GM18861 (cell line): ENCODE data around the gene SMYD3.

Source experiments
- ATAC-seq: cut with Tn5 transposase; IDR thresholded peaks from one replicate; pipeline ENCODE4 v1.9.1; 2021; ENCODE audit not compliant: unreplicated experiment

Gene SMYD3

DNA sequence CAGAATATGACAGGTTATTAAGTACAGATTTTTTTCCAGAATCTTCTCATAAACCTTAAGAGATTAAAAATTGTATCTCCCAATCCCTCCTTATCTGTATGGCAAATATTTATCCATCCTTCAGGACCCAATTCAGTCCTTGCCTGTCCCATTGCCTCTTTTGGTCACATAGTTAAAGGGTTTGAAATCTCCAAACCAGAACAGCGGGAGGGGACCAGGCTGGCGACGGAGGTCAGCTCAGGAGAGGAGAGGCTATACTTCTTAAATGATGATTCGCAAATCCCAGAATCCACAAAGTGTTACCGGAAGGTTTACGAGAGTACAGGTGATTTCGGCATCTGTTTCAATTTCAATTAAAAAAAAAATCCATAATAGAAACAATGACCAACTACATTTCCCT is 572.7 kb downstream of the SMYD3 start:
- no peak for ATAC-seq

DNA sequence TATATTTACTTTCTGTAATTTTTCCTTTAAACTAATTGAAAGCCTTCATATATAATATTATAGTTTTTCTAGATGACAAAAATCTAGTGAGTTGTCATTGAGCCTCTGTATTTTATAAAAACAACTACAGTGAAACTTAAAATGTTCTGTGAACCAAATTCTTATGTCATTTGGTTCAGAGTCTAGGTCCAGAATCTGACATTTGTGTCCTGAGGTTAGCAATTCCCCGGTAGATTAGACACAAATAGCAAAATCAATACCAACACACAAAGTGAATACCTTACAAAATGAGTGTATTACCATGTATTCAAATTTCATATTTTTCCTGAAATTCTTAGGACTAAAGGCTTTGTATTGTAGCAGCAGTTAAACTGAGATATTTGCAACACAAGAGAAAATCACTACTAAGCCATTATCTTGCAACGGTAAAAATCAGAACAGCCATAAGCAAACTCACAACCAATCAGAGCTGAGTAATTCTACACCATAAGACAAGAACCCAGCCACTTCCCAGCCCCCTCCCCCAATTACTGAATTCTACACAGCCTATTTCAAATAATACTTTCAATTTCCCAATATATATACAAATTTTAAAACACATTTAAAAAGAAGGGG is 573.5 kb downstream of the SMYD3 start:
- ATAC-seq = no peak

DNA sequence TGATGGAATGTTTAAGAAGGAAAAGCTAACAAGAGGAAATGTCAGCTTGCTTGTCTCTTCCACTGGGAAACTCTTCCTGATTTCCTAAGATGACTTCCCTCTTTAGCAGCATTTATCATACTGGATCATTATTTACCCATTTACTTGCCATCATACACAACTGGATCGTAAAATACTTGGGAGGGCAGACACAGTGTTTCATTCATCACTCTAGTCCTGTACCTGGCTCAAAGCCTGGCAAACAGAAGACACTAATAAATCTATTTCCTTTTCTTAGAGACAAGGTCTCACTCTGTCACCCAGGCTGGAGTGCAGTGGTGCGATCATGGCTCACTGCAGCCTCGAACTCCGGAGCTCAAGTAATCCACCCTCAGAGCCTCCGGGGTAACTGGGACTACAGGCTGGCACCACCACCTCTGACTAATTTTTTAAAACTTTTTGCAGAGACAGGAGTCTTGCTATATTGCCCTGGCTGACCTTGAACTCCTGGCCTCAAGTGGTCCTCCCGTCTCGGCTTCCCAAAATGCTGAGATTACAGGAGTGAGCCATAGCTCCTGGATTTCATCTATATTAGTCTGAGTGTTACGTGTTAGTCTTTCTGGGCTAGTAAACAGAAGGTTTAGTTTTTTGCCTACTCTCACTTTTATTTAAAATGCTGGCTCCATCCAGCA is 574.6 kb downstream of the SMYD3 start:
- no peak for ATAC-seq

DNA sequence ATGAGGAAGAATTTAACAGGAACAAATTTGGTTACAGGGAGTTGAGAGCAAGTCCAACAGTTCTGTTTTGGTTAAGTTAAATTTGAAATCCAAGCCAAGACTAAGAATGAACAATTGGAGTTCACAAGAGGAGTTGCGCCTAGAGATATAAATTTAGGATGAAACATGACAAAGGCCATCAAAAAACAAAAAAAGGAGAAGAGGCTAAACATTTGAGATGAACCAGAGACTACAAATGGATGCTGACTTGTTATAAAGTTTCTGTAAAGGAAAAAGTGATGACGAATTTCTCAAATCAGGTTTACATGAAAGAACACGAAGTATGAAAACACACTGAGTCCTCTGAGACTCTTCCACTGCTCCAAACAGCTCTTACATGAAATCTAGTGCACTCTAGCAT is 575.6 kb downstream of the SMYD3 start:
- no peak for ATAC-seq

DNA sequence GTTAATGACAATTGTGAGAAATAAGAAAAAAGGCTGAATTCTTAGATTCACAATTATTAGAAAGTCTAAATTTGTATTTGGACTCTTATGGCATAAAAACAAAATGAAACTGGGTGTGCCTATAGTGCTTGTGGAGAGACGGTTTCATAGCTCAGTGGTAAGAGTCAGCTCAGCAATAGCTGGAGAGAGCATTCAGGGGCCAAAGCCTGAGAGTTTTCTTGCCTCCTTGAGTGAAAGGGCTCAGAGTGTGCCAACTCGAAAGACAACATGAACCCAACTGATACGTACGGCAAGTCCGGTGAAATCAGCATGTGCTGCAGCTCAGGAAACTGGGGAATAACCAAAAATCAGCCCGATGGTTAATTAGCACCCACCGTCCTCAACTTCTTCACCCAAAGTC is 577.9 kb downstream of the SMYD3 start:
- no peak for ATAC-seq

DNA sequence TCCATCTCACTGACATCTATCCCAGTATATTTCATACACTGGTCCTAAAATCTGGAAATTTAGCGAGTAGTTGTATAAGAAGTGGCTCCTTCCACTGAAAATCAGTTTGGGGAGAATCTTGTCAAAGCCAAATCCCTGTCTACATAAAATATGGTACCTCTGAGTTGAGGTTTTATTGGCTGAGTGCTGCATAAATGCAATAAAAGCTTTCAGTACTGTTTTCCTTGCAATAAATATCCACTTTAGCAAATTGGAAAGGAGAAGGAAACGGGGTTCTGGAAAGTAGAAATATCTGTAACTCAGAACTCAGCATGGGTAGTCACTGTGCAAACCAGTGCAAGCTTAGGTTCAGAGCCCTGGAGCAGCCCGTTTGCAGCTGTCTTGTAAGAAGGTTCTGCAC is 580.2 kb downstream of the SMYD3 start:
- no peak for ATAC-seq

DNA sequence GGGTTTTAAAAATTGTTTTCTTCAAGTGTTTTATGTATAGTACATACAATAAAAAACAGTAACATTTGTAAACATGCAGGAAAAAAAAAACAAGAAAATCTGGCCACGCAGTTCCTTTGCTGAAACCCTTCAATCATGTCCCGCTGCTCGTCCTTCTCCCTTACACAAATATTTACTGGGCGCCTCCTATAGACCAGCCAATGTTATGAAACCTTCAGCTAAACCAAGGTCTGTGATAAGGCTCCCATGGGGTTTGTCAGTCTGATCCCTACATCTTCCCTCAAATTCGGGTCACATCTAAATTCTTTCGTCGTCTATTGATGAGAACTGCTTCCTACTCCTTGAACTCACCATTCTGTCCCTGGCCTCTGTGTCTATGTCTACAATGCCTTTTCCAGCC is 583.9 kb downstream of the SMYD3 start:
- ATAC-seq = no peak

DNA sequence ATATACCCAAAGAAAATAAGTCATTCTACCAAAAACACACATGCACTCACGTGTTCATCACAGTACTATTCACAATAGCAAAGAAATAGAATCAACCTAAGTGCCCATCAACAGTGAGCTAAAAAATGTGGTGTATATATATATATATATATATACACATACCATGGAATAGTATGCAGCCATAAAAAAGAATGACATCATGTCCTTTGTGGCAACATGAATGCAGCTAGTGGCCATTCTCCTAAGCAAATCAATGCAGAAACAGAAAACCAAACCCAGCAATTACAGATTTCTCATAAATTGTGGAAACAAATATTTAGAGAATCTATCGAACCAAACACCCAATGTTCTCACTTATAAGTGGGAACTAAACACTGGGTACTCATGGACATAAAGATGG is 585.7 kb downstream of the SMYD3 start:
- no peak for ATAC-seq

DNA sequence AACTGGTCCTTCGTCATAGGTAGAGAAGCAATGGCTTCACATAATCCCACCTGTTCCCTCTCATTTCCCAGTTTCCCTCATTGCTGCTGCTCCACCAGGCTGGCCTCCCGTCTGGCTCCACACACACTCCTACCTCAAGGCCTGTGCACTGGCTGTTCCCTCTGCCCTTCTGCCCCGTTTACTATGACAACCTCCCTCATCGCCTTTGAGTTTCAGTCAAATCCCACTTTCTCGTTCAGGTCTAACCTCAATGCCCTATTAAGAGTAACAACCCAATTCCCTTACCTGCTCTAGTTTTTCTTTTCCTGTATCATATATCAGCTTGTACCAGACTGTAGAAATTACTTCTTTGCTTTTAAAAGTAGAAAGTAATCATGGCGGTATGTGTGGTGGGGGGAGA is 589.7 kb downstream of the SMYD3 start:
- ATAC-seq = no peak

DNA sequence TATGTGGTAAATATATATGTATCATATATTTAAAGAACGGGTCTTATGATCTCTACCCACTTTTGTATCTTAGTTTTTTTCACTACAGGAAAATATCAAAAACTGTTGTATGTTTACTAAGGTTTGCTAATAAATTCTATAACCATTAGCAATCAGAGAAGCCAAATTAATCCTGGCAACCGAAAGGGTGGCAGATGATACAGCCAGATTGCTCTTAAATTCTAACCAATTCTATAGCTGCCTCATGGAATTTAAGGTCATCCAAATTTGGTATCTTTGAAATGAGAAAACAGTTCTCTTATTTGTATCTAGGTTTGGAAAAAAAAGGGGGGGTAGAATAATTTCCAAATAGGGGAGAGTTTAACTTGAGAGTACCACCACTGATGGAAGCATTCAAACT is 591.2 kb downstream of the SMYD3 start:
- no peak for ATAC-seq

DNA sequence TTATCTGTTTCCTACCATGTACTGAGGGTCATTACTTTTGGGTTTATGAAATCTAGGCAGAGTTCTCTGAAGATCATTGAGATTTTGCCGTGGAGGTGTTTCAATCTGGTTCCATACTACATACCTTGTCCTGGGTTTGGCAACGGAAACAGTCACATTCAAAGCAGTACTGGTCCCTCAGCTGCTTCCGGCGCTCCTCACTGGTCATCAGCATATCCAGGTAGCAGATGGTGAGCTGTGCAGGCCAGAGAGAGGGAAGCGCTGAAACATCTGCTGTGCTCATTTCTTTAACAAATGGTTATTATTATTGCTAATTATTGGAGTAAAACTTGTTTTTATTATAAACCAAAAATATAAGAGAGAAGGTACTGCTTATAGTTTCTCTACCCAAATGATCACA is 591.7 kb downstream of the SMYD3 start:
- ATAC-seq = no peak

DNA sequence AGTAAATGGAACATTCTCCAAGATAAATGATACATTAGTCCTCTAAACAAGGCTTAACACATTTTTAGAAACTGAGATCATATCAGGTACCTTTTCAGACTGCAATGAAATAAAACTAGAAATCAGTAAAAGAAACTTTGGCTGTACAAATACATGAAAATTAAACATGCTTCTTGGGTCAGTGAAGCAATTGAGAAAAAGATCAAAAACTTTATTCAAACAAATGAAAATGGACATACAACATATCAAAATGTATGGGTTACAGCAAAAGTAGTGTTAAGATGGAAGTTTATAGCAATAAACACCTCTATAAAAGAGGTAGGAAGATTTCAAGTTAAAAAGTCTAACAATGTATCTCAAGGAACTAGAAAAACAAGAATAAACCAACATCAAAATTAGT is 598.5 kb downstream of the SMYD3 start:
- ATAC-seq = no peak

DNA sequence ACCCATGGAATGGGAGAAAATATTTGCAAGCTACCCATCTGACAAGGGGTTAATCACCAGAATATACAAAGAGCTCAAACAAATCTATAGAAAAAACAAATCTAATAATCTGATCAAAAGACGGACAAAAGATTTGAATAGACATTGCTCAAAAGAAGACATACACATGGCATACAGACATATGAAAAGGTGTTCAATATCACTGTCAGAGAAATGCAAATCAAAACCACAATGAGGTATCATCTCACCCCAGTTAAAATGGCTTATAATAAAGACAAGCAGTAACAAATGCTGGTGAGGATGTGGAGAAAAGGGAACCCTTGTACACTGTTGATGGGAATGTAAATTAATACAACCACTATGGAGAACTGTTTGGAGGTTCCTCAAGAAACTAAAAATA is 600.9 kb downstream of the SMYD3 start:
- no peak for ATAC-seq

DNA sequence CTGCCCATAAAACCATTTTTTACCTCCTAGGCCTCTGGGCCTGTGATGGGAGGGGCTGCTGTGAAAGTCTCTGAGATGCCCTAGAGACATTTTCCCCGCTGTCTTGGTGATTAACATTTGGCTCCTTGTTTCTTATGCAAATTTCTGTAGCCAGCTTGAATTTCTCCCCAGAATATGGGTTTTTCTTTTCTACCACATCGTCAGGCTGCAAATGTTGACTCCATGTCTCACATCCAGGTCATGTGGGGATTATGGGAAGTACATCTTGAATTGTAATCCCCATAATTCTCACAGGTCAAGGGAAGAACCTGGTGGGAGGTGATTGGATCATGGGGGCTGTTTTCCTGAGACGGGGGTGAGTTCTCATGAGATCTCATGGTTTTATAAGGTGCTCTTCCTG is 603.2 kb downstream of the SMYD3 start:
- ATAC-seq = no peak

DNA sequence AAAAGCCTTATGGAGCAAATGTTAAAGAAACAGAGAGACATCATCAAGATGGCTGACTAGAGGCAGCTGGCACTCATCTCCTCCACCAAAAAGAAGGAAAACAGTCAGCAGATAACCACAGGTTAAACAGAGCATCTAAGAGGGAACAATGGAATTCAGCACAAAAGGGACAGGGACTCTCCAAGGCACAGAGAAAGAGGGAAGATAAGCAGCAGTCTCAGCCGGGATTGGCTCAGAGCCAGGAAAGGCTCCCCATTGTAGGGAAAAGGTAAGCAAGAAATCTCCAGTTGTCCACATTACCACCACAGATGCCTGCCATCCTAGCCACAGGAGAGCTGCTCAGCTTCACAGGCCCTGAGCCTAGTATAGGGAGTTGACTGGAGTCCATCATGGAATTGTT is 605.5 kb downstream of the SMYD3 start:
- no peak for ATAC-seq

DNA sequence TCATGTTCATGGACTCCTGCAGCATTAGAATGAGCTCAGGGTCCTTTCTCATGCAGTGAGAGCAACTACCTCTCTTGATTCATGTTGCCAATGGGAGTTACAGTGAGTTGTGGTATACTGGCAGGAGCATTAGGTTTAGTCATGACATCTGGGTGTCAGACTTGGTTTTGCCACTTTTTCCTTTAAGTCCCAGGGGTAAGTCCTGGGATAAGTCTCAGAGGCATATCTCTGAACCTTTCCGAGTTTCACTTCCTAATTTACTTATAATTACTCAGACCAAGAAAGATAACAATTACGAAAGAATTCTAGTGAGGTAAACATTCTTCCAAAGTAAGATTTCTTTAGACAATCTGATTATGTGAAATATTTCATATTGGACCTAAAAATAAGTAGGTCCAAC is 606.0 kb downstream of the SMYD3 start:
- no peak for ATAC-seq

DNA sequence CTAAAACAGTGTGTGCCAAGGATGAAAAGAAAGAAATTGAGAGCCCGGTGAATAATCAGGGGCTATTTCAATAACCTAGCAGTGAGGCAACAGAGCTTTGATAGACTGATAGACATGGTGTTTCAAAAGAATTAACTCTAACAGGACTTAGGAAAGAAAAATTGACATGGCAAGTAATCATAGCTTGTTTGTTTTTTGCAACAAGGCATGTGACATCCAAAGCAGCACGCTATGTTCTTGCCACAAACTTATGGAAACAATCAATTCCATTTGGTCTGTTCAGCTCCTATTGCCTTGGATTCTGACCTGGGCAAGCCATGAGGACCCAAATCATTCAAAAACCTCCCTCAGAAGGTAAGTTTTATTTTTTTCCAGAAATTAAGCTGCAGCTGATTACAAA is 608.5 kb downstream of the SMYD3 start:
- no peak for ATAC-seq

DNA sequence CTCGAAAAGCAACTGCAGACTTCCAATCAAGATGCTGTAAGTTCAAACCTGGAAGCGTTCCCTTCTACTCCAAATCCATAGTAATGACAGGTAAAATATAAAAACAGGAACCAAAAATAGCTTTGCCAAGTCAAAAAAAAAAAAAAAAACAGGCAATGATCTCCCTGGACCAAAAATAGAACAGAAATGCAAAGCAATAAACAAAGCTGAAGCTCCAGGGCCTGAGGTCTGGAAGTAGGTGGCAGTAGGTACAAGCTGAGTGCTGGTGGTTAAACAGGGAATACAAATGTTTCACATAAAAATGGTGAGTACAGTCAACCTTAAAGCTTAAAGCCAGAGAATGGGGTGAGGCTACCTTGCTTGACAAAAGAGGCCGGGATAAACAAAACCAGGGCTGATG is 610.8 kb downstream of the SMYD3 start:
- no peak for ATAC-seq

DNA sequence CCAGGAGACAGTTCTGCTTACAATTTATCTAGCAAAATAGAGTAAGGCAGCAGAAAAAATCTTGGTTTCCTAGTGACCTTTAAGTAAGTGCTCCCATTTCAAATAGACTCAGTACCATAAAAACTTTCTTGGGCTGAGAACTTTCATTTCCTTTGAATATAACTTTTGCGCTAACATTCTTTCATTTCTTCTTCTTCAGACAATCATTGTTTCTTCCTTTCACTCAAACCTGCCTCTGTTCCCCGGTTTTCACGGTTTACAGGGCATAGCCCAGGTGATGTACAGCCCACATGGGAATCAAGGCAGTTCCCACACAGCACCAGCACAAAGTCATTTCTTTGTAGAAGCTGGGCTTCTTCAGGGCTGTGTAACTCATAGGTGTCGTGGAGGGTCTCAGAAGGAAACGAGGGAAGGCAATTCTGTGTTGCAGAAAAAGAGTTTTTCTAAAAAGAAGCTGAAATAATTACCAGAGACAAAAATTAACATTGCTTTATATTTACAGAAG is 611.6 kb downstream of the SMYD3 start:
- ATAC-seq = no peak

DNA sequence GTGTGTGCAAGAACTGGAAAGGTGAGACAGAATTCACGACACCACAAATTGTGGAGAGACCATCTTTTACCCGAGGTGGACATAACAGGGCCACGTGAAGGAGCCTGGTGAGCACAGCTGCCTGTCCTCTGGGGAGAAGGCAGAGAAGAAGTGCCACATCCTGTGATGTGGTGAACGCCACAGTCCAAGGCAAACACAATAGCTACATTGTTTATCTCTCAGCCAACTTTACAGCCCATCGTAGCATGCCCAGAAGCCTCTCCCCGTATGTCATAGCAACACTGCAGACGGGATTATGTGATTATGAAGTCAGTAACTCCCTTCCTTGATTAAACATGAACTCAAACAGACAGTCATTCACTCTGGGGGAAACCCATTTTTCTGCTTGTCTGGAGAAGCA is 612.2 kb downstream of the SMYD3 start:
- no peak for ATAC-seq

DNA sequence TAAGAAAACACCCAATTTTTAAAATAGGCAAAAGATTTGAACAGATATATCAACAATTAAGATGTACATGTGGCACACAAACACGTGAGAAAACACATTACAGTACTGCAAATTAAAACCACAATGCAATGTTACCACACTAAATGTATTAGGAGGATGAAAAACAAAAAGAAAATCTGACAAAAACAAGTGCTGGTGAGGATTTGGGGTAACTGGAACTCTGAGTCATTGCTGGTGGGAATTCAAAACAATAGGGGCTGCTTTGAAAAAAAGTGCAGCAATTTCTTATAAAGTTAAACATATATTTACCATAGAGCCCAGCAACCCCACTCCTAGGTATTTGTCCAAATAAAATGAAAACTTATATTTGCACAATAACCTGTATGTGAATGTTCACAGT is 614.1 kb downstream of the SMYD3 start:
- ATAC-seq = no peak

DNA sequence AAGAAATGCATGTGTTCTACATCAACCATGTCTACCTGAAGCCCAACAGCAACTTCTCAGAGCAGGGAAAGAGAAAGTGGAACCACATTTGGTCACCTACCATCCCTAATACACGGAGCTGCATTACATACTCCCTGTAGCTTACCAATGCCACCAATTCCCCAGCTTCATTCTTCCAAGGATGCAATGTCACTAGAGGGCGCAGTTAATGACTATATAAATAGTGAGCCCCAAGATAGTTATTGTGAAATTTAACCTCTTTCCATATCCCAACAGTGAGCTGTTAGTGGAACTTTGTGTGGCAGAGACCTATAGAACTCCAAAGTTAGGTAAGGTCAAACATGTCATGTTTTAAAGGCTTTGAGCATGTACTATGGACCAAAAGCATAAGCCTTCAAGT is 618.3 kb downstream of the SMYD3 start:
- ATAC-seq = no peak

DNA sequence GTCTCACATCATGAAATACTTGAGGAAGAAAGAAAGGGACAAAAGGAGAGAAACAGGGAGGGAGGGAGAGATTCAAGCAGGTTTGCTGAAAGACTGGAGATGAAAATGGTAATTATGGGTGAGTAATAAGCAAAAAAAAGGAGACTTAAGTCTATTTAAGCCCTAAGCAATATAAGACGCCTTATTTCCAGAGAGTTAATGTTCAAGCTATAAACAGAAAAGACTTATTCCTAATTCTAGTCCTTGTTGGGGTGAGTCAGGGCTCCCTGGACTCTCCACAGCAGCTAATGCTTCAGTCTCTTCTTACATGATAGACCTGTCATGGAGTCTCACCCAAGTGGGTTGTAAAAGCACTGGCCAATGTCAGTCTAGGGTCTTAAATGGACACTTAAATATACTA is 619.2 kb downstream of the SMYD3 start:
- ATAC-seq = no peak
